ENCODE measurements around the gene KSR2.

The KSR2 gene

DNA sequence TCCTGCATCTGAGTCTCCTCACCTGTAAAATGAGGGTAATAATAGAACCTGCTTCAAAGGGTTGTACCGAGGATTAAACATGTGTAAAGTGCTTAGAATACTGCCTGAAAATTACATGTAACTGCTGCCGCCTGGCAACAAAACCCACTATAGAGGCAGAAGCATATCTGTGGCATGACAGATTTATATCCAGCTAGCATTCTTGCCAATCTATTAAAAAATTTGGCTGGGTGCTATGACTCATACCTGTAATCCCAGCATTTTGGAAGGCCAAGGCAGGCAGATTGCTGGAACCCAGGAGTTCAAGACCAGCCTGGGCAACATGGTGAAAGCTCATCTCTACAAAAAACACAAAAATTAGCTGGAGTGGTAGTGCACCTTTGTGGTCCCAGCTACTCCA, 16.4 kb upstream of the KSR2 start:
- TF ChIP-seq, protein P1, sequence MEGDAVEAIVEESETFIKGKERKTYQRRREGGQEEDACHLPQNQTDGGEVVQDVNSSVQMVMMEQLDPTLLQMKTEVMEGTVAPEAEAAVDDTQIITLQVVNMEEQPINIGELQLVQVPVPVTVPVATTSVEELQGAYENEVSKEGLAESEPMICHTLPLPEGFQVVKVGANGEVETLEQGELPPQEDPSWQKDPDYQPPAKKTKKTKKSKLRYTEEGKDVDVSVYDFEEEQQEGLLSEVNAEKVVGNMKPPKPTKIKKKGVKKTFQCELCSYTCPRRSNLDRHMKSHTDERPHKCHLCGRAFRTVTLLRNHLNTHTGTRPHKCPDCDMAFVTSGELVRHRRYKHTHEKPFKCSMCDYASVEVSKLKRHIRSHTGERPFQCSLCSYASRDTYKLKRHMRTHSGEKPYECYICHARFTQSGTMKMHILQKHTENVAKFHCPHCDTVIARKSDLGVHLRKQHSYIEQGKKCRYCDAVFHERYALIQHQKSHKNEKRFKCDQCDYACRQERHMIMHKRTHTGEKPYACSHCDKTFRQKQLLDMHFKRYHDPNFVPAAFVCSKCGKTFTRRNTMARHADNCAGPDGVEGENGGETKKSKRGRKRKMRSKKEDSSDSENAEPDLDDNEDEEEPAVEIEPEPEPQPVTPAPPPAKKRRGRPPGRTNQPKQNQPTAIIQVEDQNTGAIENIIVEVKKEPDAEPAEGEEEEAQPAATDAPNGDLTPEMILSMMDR (IDR thresholded peaks at IDR 0.05; ENCODE audit: low read depth, low read length): no peak
- DNase-seq (ENCODE audit: low read depth in 2 of 2): no peak
- no peak overlapping the region for H3K4me3 ChIP-seq (replicated peaks in 1 of 2; ENCODE audit: low read depth in 2 of 2, low read length in 2 of 2)

DNA sequence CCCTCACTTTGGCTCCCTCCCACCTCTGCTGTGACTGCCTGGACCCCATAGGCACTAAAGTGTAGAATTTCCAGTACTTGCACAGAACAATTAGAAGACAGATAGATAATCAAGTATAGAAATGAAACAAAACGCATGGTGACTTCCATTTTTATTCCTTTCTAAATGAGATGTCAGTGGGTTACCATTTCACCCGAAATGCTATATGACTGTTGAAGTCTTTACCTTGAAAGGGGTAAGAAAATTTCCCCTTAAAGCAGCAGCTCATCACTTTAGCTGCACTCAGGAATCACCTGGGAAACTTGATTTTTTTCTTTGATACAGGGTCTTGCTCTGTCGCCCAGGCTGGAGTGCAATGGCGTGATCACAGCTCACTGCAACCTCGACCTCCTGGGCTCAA, 12.5 kb upstream of the KSR2 start:
- TF ChIP-seq, protein P1 (IDR thresholded peaks at IDR 0.05; ENCODE audit: low read depth, low read length): no peak

DNA sequence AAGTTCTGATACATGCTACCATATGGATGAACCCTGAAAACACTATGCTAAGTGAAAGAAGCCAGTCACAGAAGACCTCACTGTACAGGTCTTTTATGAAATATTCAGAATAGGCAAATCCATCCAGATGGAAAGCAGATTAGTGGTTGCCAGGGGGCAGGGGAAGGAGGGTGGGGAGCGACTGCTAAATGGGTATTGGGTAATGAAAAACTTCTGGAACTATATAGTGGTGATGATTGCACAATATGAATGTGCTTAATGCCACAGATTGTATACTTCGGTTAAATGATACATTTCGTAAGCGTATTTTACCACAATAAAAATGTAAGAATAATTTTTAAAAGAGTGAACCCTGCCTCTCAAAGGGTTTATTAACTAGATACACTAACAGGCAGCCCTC, 11.8 kb upstream of the KSR2 start:
- no peak overlapping the region for H3K4me3 ChIP-seq (replicated peaks in 1 of 2; ENCODE audit: low read depth in 2 of 2, low read length in 2 of 2)
- no peak for DNase-seq (ENCODE audit: low read depth in 2 of 2)
- TF ChIP-seq, protein P1 (IDR thresholded peaks at IDR 0.05; ENCODE audit: low read depth, low read length): no peak

More for the DNA sequence above, 12.5 kb upstream of the KSR2 start:
- DNase-seq (ENCODE audit: low read depth in 2 of 2): no peak
- H3K4me3 ChIP-seq (replicated peaks in 1 of 2; ENCODE audit: low read depth in 2 of 2, low read length in 2 of 2): no peak overlapping the region

DNA sequence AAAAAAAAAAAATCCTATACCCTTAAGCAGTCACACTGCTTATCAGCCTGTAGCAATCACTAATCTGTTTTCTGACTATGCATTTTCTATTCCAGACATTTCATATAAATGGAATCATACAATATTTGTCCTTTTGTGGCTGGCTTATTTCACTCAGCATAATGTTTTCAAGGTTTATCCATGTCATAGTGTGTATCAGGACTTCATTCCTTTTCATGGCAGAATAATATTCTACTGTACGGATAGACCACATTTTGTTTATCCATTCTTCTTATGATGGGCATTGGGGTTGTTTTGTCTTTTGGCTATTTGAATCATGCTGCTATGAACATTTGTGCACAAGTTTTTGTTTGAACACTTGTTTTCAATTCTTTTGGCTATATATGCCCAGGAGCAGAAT, 8.6 kb upstream of the KSR2 start:
- TF ChIP-seq, protein P1 (IDR thresholded peaks at IDR 0.05; ENCODE audit: low read depth, low read length): no peak
- DNase-seq (ENCODE audit: low read depth in 2 of 2): no peak
- H3K4me3 ChIP-seq (replicated peaks in 1 of 2; ENCODE audit: low read depth in 2 of 2, low read length in 2 of 2): no peak overlapping the region

DNA sequence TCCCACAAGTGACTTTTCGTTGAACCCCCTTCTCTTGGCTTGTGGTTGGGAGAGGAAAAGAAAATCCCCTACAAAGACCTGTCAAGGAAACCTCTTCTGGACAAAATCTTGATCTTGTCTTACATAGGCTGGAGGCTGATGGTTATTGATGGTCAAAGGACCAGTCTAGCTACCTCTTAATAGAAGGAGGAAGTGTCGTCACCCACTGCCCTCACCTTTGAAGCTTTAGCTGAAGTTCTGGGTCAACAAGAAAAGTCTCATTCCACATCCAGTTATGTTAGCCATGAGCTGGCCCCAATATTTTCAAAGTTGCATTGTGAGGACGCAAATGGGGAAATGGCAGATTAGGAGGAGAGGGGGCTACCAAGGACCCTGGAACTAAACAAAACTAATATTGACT, 6.2 kb upstream of the KSR2 start:
- H3K4me3 ChIP-seq (replicated peaks in 1 of 2; ENCODE audit: low read depth in 2 of 2, low read length in 2 of 2): no peak overlapping the region
- no peak for DNase-seq (ENCODE audit: low read depth in 2 of 2)
- TF ChIP-seq, protein P1 (IDR thresholded peaks at IDR 0.05; ENCODE audit: low read depth, low read length): no peak

DNA sequence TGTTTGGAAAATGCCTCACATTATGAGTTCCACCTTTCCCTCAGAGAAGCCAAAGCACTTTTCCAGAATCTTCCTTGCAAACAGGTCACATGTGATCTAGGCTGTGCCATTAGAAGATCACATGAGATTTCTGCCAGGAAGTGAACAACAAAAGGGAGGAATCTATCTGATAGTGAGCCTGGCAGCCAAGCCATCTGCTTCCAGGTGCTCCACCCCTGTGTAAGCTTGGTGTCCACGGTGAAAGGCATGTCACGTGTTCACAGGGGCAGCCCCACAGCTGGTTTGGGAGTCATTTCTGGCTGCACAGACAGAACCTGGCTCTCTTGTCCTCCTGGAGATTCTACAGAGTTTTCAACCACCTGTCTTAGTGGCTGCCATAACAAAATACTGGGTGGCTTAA, 3.5 kb upstream of the KSR2 start:
- DNase-seq (ENCODE audit: low read depth in 2 of 2): no peak
- no peak overlapping the region for H3K4me3 ChIP-seq (replicated peaks in 1 of 2; ENCODE audit: low read depth in 2 of 2, low read length in 2 of 2)
- TF ChIP-seq, protein P1 (IDR thresholded peaks at IDR 0.05; ENCODE audit: low read depth, low read length): no peak

DNA sequence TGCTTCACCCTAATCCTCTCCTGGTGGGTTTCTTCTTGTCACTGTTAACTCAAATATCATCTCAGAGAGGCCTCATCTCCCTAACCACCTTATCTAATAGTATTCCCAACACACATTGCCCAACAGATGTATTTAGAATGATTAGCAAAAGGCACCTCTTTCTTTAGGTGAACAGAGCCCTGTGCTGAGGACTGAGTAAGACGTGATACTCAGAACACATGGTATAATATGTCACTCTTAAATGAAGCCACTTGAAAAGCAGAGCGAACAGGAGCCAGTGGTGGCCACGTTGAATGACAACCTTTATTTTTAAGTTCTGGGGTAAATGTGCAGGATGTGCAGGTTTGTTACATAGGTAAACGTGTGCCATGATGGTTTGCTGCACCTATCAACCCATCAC, 1.5 kb upstream of the KSR2 start:
- TF ChIP-seq, protein P1 (IDR thresholded peaks at IDR 0.05; ENCODE audit: low read depth, low read length): no peak
- no peak overlapping the region for H3K4me3 ChIP-seq (replicated peaks in 1 of 2; ENCODE audit: low read depth in 2 of 2, low read length in 2 of 2)
- no peak for DNase-seq (ENCODE audit: low read depth in 2 of 2)
